Tongue (tissue), 2 donors: Measurements from ENCODE around the gene CRYGD. TPM values are rescaled to one million over a fixed set of nuclear protein-coding genes. Genes with fewer than 3 reads are reported as not detected.
A peak's percentile ranks its signal among the peaks of the same experiment; 100 is the strongest.
"Not testable (repeated sequence)": the region's sequence is repeated elsewhere in the genome, so short reads cannot be mapped to it uniquely, and the experiment has no call there.

ENCODE experiments used
- DNase-seq: peaks from one replicate; pipeline ENCODE4 v3.0.0-alpha.2; 2015
- total RNA-seq: library from RNA; depleted of rRNA; stranded (reverse); fragments of >200 nt; gene quantifications from one replicate; pipeline ENCODE4 v1.2.3, GENCODE V29; 2014

CRYGD gene
- not detected for total RNA-seq

DNA sequence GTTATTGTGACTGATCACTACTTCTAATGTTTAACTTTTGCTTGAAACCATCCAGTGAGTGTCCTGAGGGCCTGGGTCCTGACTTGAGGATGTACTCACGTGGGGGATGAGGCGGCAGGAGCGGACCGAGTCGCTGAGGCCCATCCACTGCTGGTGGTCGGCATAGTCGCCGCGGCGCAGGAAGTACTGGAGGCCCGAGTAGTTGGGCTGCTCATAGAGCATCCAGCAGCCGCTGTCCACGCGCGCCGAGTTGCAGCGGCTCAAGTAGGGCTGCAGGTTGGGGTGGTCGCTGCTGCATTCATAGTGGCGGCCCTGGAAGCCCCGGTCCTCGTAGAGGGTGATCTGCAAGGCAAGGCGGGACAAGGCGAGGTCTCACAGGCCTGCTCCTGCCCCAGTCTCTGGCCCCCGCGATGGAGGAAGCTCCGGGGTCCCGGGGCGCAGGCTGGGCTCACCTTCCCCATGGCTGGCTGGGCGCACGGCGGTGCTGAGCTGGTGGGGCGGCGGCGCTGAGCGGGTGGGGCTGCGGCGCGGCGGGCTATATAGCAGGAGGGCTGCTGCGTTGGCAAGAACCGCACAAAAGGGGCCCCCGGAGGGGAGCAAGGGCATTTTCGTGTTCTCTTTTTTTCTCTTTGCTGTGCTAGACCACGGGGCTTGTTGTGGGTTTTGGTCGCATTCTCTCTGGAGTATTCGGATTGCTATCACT, at the start of gene CRYGD:
CRYGD (minus strand) TSS at position 512 of the 703 bp plus-strand sequence; CDS start at position 461, 51 bp downstream.
- peak; percentile 14 for DNase-seq

DNA sequence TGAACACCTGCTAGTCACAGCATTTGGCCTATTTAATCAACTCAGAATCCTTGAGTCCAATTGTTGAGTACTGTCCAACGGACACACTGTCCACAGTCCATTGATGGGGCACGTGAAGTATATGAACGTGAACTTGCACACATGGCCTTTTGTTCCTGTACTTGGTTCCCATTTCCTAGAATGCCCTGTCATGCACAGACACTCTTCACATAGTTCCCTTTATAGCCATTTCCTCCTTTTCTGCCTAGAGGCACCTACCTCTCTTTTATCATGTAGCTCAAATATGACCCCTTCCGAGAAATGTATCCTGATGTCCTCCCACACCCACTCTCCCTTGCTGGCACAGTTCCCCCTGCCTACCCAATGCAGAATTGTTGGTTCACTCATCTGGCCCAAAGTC, 47.8 kb upstream of the CRYGD start:
- DNase-seq, result no peak

DNA sequence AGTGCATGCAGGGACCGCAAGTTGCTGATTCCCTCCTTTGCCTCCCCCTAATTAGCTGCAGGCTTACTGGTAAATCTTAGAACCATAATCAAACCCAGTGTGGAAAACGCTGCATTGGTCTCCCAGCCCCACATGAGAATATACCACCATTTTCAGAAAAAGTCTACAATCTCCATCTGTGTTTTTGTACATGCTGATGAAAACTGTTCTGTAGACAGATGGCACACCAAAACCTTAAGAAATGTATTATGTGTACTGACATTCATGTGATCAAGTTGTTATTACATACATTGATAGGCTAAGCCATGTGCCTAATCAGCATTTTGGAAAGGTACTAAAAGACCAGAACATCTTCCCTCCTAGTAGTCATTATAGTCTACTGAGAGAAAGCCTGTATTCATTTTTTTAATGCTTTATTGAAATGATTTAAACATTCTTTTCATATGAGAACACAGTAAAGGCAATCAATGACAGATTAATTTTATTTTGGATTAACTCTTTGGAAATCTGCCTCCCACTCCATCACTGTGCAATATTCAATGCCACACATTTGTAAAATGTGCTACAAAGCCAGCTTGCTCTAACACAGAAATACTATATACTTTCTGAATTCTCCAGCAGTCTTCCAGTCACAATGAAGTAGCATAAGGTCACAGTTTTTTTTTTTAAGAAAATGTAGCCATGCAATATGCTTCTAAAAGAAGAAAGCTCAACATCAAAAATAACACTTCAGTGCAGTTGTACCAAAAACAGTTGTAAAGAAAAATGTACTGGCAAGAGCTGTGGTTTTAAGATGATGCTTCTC, 40.8 kb upstream of the CRYGD start:
- DNase-seq, result no peak

DNA sequence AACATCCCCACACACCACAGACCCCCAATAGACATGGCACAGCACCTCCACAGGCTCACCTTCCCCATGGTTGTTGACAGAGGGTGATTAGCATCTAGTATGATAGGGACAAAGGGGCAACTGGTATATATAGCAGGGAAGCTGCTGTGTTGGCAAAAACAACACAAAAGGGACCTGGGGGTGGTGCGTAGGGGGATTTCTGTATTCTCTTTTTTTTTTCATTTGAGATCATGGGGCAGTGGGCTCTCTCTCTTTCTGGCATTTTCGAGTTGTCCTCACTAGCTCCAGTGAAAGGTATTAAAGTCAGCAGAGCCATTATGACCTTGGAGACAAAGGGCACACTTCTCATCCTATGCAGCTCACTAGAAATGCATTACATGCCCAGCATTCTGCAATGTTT, 39.2 kb upstream of the CRYGD start, which contains the start of gene CRYGA:
CRYGA (minus strand) TSS at position 101 of the 400 bp plus-strand sequence; CDS start at position 68, 33 bp downstream.
- no peak for DNase-seq

DNA sequence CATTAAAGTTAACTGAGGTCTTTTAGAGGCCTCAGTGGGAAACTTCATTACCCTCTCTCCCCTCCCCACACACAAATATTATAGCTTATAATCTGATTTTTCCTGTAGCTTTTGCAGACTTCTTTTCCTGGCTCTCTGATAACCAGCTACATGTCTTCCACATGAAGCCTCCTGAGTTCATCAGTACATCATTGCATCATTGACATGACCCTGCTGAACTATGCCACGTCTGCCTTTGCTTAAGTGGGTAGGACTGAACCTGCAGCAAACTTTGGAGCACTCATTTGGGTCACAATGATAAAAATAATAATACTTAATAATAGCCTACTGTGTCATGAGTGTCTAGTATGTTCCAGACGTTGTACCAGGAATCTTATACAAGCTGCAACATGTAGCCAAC, 32.1 kb upstream of the CRYGD start:
- no peak for DNase-seq

DNA sequence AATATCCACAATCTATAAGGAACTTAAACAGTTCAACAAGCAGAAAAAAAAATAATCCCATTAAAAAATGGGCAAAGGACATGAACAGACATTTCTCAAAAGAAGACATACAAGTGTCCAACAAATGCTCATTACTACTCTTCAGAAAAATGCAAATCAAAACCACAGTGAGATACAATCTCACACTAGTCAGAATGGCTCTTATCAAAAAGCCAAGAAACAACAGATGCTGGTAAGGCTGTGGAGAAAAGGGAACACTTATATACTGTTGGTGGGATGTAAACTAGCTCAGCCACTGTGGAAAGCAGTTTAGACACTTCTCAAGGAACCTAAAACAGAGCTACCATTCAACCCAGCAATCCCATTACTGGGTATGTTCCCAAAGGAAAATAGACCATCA, 28.8 kb upstream of the CRYGD start:
- no peak for DNase-seq

DNA sequence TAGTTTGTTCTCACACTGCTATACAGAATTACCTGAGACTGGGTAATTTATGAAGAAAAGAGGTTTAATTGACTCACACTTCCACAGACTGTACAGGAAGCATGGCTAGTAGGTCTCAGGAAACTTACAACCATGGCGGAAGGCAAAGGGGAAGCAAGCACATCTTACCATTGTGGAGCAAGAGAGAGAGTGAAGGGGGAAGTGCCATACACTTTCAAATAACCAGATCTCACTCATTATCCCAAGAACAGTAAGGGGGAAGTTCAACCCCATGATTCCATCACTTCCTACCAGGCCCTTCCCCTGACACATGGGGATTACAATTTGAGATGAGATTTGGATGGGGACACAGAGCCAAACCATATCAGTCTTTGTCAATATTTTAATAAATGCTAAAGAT, 26.6 kb upstream of the CRYGD start:
- DNase-seq, result no peak

DNA sequence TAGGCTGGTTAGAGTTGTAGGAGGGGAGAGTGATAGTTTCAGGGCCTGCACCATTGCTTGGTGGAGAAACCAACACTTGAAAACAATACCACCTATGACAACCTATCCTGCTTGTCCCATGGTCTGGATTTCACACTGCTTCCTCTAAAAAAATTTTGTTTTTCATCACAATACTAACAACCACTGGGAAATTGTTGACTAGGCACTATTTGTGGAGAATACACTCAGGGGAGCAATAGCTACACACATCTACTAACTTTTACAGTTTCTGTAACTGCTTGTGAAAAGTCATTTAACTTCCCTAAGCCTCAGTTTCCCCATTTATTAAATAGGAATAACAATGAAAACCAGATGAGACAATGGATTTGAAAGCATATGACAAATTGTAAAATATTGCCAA, 25.8 kb upstream of the CRYGD start:
- no peak for DNase-seq

DNA sequence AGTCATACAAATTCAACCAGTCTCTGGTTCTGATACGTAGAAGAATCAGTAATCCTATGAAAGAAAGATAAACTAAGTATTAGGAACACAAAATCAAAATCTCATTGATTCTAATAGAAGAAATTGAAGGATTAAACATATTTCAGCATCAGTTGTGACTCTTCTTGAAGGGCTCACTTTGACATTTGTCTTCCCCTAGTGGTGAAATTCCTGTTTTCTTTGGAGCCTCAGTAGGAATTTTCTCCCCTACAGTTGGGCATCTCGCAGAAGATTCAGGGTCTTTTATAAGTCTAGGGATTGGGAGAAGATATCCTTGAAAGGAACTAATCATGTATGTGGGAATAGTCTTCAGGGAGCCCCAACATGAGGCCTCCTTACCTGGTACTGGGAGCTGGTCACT, 24.5 kb upstream of the CRYGD start:
- no peak for DNase-seq

DNA sequence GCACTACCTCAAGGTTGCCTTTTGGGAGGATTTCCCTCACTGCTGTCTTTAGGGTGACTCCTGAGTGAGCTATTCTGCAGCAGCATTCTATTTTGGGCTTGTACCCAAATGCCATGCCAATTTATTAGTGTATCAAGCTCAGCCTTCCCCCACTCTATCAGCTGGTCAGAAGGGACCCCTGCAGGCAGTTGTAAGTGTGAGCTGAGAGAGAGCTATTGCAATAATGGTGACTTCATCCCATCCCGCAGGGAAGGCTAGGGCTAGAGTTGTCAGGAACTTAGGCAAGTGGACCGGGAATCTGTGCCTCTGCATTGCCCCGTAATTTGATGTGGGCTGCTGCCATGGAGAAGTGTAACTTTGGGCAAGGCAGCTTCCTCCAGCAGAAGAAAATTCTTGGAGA, 23.4 kb upstream of the CRYGD start:
- no peak for DNase-seq

DNA sequence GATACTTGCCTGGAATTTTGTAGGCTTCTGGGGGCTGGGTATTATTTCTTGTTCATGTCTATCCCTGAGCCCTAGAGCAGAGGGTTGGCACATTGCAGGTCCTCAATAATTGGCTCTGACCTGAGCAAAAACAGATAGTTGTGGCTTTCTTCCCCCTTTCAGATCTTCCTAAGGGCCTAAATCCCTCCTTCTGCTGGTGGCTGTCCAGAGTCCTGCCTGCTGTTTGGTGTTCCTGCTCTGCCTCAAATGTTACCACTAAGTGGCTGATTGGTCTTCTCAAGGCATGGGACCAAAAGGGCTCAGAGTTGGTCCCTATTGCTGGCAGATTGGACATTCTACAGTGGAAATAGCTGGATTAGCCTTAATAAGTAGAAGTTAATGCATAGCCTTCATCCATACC, 22.7 kb upstream of the CRYGD start:
- DNase-seq, result no peak

DNA sequence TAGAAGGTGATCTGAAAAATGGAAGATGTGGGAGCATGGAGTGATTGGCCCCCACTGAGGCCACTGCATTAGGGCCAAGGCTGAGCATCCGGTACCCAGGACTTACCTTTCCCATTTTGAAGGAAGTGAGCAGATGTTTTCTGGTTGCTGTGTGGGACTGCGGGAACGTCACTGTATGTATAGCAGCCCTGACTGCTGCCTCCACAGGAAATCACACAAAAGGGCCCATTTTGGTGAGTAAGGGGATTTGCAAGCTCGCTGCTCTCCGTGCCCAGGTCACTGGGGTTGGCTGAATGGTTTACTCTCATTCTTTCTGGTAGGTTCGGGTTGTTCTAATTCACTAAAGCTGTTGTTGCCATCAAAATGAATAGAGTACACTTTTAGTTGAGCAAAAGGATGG, 21.7 kb upstream of the CRYGD start, which contains the start of gene CRYGB:
CRYGB (minus strand) TSS at position 153 of the 400 bp plus-strand sequence; CDS start at position 115, 38 bp downstream.
- DNase-seq, result no peak

DNA sequence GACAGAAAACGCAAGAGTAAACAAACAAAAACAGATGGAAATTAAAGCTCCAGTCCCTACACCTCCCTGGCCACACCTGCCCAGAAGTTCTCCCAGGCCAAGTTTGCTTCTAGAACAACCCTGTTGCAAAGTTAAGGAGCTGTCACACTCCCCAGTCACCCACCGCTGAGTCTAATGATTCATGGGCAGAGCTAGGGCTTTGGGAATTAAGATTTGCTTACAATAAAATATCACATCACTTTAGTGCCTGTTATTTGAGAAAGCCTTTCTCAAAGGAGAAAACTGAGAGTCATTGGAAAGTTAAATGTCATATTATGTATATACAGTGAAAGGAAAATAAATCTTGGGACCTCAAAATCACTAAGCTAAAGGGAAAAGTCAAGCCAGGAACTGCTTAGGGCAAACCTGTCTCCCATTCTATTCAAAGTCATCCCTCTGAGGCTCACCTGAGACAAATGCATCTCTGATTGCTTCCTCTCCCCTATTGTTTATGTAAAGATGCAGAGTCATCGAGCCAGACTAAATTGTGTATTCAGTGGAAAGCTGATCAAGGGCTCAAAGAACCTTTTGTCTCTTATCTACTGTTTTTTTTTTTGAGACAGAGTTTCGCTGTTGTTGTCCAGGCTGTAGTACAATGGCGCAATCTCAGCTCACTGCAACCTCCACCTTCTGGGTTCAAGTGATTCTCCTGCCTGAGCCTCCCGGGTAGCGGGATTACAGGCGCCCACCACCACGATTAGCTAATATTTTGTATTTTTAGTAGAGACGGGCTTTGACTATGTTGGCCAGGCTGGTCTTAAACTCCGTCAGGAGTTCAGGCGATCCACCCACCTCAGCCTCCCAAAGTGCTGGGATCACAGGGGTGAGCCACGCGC, 18.8 kb upstream of the CRYGD start:
- no peak for DNase-seq

DNA sequence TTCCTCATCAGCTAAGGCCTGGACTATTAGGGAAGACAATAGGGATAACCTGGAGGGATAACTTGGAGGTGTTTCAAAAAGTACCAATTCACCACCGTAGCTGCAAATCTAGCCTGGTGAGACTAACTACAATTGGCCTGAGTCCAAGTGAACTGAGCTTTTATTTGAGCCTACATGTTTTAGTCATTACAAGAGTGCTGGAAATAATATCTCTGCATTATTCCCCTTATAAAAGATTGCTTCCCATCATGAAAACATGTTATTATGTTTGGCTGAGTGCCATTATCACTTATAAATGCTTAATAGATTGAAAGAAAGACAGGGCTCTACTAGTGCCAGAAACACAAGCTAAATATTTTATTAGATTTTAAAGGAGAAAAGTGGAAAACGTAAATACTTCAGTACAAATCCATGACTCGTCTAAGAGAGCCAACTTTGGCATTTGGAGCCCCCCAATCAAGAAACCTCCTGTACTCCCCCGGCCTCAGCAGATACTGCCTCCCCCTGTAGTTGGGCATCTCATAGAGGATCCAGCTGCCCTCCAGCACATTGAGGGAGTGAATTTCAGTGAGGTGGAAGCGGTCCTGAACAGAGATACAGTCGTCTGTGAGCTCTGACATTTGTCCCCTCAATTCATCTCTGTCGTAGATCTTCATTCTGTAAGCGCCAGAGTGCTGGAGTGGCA, 18.1 kb upstream of the CRYGD start:
- peak; percentile 52 for DNase-seq

DNA sequence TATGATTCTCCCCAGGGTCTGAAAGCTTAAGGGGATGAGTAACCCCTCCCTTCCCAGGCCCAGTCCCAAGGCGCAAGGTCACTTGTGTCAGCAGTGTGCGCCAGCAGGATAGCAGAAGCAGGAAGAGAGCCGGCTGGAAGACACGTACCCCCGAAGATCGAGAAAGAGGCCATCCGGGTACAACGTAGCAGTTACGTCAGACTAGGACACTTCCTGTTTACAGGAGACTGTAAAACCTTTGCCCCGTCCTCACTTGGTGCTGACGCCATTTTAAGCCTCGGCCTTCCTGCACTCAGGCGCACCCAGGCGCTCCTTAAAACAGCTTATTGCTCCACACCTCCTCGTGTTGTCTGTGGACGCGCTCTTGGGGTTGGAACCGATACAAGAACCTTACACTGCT, 15.1 kb upstream of the CRYGD start:
- DNase-seq, result no peak

DNA sequence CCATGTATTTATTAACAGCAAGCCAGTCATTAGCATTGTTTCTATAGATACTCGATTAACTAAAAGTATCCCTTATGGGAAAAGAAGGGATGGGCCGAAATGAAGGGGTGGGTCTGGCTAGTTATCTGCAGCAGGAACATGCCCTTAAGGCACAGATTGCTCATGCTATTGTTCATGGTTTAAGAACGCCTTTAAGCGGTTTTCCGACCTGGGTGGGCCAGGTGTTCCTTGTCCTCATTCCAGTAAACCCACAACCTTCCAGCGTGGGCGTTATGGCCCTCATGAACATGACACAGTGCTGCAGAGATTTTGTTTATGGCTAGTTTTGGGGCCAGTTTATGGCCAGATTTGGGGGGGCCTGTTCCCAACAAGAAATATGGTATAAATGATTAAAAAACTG, 14.0 kb upstream of the CRYGD start:
- not testable (repeated sequence) for DNase-seq

DNA sequence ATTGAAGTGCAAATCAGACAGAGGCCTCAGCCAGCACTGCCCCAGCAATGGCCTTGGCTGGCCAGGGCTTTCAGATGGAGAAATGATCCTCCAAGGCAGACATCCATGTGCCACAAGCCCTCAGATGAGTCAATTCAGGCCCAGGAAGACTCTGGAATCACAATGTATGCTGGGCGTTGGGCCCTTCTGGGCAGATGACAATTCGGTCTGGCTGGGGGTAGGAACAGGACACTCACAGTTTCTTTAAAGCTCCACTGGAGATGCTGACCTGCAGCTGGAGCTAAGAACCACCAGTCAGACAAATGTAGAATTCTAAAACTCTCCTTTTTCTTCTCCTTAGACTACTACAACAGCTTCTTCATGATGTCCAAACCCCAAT, 12.4 kb upstream of the CRYGD start:
- no peak for DNase-seq

DNA sequence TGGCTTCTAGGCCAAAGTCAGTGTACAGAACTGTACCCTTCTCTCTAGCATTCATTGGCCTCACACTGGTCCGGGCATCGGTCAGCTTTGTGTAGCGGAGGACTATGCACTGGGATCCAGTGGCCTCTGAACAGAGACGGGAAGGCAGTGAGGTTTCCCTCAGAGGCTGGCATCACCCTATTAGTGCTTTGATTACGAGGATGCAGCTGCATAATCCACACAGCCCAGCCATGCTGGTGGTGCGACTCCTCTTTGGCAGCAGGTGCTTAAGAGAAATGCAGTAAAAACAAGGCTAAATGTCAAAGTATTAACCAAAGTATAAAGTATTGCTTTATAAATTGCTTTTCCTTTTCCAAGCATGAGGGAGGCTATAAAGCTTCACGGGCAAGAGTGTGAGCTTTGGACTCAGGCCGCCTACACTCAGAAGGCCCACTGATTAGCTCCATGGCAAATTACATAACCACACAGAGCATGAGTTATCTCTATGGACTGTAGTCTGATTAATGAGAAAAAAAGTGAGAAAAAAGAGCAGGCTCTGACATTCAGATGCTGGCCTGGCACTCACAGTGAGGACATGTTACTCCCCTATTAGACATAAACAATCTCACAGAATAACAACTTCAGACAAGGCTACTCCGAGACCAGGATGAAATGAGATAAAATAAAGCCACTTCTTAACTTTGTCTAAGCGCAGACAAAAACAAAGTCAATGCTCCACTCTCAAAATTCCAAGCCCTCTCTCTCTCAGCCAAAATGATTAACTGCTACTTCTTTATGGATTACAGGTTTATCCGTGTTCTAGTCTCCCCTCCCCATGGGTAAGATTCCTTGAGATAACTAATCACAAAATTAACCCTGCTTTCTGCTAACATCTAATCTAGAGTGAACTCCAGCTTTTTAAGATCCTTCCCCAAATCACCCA, 11.7 kb upstream of the CRYGD start:
- DNase-seq, result no peak

DNA sequence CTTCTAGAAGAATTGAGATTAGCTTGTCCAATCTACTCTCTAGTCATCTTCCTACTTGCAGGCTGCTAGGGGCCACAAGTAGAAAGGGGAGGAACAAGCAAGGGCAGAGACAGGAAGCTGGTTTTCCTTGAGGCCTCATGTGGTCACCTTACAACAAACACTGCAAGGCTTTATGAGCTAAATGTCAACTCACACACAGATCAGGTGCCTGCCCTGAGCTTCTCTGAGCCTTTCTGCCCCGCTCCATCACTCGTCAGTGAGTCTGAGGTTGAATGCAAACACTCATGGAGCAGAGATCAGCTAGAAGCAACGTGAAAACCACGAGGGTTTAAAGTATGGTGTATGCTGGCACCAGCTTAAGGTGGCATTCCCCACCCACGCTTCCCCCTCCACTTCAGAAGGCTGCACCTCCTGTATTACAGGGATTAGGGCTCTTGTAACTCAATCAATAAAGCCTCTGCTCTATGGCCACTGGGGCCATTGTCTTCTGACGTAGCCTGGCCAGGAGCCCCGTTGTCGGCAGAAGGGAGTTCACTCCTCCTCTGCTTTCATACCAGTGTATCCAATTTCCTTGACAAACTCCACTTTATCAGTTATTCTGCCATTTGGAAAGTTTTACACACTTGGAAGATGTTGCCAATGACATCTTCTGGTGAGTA, 10.7 kb upstream of the CRYGD start:
- DNase-seq, result no peak

DNA sequence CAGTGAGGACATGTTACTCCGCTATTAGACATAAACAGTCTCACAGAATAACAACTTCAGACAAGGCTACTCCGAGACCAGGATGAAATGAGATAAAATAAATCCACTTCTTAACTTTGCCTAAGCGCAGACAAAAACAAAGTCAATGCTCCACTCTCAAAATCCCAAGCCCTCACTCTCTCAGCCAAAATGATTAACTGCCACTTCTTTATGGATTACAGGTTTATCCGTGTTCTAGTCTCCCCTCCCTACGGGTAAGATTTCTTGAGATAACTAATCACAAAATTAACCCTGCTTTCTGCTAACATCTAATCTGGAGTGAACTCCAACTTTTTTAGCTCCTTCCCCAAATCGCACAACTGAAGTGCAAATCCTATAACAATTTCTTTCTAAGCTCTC, 6.4 kb upstream of the CRYGD start:
- DNase-seq, result no peak
